Loucy (cell line): Measurements from ENCODE around the gene OTOS.

ENCODE experiments used
- H2AFZ ChIP-seq: fragments of 200-600 bp; sonication (generic); 2 replicates; pipeline ENCODE4 v1.6.0; 2016; ENCODE audit warnings: antibody characterized with exemption, mild to moderate bottlenecking, low read length, moderate library complexity
- H3F3A ChIP-seq: fragments of 200-600 bp; 2 replicates; pipeline ENCODE4 v1.6.0; 2016; ENCODE audit warnings: antibody characterized with exemption, low read depth, mild to moderate bottlenecking
- H3K27me3 ChIP-seq: fragments of 200-600 bp; sonication (generic); 2 replicates; pipeline ENCODE4 v1.6.1; 2014; ENCODE audit warnings: low read length, mild to moderate bottlenecking; ENCODE audit not compliant: insufficient read depth, poor library complexity, severe bottlenecking
- H3K36me3 ChIP-seq: fragments of 200-600 bp; sonication (generic); 2 replicates; pipeline ENCODE4 v1.6.1; 2016; ENCODE audit warnings: low read length; ENCODE audit not compliant: insufficient read depth
- H3K4me1 ChIP-seq: fragments of 200-600 bp; sonication (generic); 2 replicates; pipeline ENCODE4 v1.5.1; 2014; ENCODE audit warnings: low read length, mild to moderate bottlenecking; ENCODE audit not compliant: insufficient read depth, poor library complexity, severe bottlenecking
- H3K4me2 ChIP-seq: fragments of 200-600 bp; sonication (generic); 2 replicates; pipeline ENCODE4 v1.6.0; 2014; ENCODE audit warnings: antibody characterized with exemption, low read length, low read depth, mild to moderate bottlenecking; ENCODE audit not compliant: poor library complexity, severe bottlenecking
- H3K4me3 ChIP-seq: fragments of 200-600 bp; sonication (generic); 2 replicates; pipeline ENCODE4 v1.5.1; 2014; ENCODE audit warnings: low read length, mild to moderate bottlenecking, mixed read lengths; ENCODE audit not compliant: poor library complexity, severe bottlenecking
- H3K79me2 ChIP-seq: fragments of 200-600 bp; sonication (generic); 2 replicates; pipeline ENCODE4 v1.6.1; 2014; ENCODE audit warnings: low read length; ENCODE audit not compliant: insufficient read depth
- H3K9ac ChIP-seq: fragments of 200-600 bp; sonication (generic); 2 replicates; pipeline ENCODE4 v1.6.0; 2014; ENCODE audit warnings: mild to moderate bottlenecking, low read depth, low read length, moderate library complexity; ENCODE audit not compliant: poor library complexity, severe bottlenecking
- H3K9me2 ChIP-seq: fragments of 200-600 bp; sonication (generic); replicated peaks from 2 replicates; pipeline ENCODE4 v1.6.1; 2016; ENCODE audit warnings: low read depth, low read length, mixed read lengths
- H3K9me3 ChIP-seq: fragments of 200-600 bp; sonication (generic); 2 replicates; pipeline ENCODE4 v1.6.1; 2014; ENCODE audit warnings: mild to moderate bottlenecking, antibody characterized with exemption, low read length, low read depth; ENCODE audit not compliant: insufficient read depth
- H4K20me1 ChIP-seq: fragments of 200-600 bp; sonication (generic); 2 replicates; pipeline ENCODE4 v1.6.0; 2014; ENCODE audit warnings: antibody characterized with exemption, low read length, mild to moderate bottlenecking; ENCODE audit not compliant: insufficient read depth, poor library complexity, severe bottlenecking
- CTCF ChIP-seq: fragments of 200-600 bp; sonication (generic); conservative IDR thresholded peaks from 2 replicates; pipeline ENCODE4 v1.5.1; 2014; ENCODE audit warnings: mild to moderate bottlenecking, antibody characterized with exemption, low read length
- EZH2phosphoT487 ChIP-seq: fragments of 200-600 bp; IDR thresholded peaks from 2 replicates; pipeline ENCODE4 v1.6.1; 2018; ENCODE audit warnings: antibody characterized with exemption, mild to moderate bottlenecking, moderate library complexity, borderline replicate concordance

OTOS gene

GRCh38 chr2:240138254-240138984 lies 2.0 kb downstream of the OTOS start:
- Histone ChIP-seq H3F3A (no peaks in the 10 kb centered on the region), H3K9me2 (no peaks in the 10 kb centered on the region), H3K79me2 (peaks cover 21% of the 10 kb centered on the region), H3K4me3 (no peak overlapping the region), H3K4me2 (no peak overlapping the region), H2AFZ (no peak overlapping the region), H4K20me1 (no peaks in the 10 kb centered on the region), H3K9ac (no peak overlapping the region), H3K36me3 (no peaks in the 10 kb centered on the region), H3K9me3 (no peaks in the 10 kb centered on the region), H3K27me3 (no peaks in the 10 kb centered on the region), H3K4me1 (peaks cover 19% of the 10 kb centered on the region)
- TF ChIP-seq EZH2phosphoT487, result no peak
- TF ChIP-seq CTCF, result no peak

- H3K4me1 ChIP-seq, result peaks cover 19% of the 10 kb centered on the region
- H4K20me1 ChIP-seq, result no peaks in the 10 kb centered on the region
- no peaks in the 10 kb centered on the region for H3K27me3 ChIP-seq
- no peak overlapping the region for H3K4me3 ChIP-seq
- H3F3A ChIP-seq, result no peaks in the 10 kb centered on the region
- H3K36me3 ChIP-seq, result peaks cover 5% of the 10 kb centered on the region; the same call in 1 of the 2 replicates
- no peak for TF ChIP-seq EZH2phosphoT487
- TF ChIP-seq CTCF, result no peak
- no peak overlapping the region for H3K9ac ChIP-seq
- H2AFZ ChIP-seq, result peak overlapping the region; percentile 97; the same call in 1 of the 2 replicates
- no peak overlapping the region for H3K4me2 ChIP-seq
- H3K9me3 ChIP-seq, result no peaks in the 10 kb centered on the region
- H3K79me2 ChIP-seq, result peaks cover 21% of the 10 kb centered on the region
- no peaks in the 10 kb centered on the region for H3K9me2 ChIP-seq
Measured at GRCh38 chr2:240137596-240138253, 2.7 kb downstream of the OTOS start.

DNA sequence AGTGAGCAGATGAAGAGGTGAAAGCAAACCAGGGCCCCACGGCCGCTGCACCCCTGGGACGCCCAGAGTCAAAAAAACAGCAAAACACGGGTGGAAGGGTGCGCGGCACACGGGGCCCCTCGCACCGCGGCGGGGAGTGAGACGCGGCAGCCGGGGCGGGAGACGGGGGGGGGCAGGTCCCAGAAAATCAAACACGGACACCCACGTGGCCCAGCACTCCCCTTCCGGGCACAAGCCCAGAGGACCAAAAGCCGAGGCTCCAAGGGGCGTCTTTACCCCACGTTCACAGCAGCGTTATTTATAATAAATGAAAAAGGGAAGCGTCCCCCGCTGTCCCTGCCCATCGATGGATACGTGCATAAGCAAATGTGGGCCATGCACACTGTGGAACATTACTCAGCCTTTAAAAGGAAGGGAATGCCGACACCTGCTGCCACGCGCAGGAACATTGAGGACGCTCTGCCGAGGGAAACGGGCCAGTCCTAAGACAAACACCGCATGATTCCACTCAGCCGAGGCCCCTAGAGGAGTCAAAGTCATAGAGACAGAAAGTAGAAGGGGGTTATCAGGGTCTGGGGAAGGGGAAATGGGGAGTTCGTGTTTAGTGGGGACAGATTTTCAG lies 3.7 kb downstream of the OTOS start:
- TF ChIP-seq CTCF, result no peak
- TF ChIP-seq EZH2phosphoT487, result no peak
- Histone ChIP-seq H3K9me2 (no peaks in the 10 kb centered on the region), H3K27me3 (no peaks in the 10 kb centered on the region), H3K9ac (peak overlapping the region; percentile 90), H3K79me2 (peaks cover 21% of the 10 kb centered on the region), H3F3A (no peaks in the 10 kb centered on the region), H2AFZ (peak overlapping the region; percentile 97), H3K9me3 (no peaks in the 10 kb centered on the region), H3K4me2 (peak overlapping the region; percentile 86), H3K36me3 (peaks cover 14% of the 10 kb centered on the region; the same call in 1 of the 2 replicates), H3K4me1 (peaks cover 19% of the 10 kb centered on the region), H3K4me3 (peak overlapping the region; percentile 95), H4K20me1 (no peaks in the 10 kb centered on the region)
